ENCODE results near the gene KIR2DL3.

Gene KIR2DL3

DNA sequence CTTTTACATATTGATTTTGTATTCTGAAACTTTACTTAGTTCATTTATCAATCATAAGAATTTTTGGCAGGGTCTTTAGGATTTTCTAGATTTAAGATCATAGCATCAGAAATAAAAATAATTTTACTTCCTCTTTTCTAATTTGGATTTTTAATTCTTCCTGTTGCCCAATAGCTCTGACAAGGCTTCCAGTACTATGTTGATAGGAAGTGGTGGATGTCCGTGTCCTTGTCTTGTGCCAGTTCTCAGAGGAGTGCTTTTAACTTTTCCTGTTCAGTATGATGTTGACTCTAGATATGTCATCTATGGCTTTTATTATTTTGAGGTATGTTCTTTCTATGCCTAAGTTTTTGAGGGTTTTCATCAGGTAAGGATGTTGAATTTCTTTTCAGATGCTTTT lies 57.4 kb downstream of the KIR2DL3 start:
- DNase-seq (ENCODE audit: low read depth): no peak
